DOHH2 (cell line): ENCODE results near the gene CDKN2B-AS1.

ENCODE experiments used
- H3F3A ChIP-seq: fragments of 200-600 bp; sonication (generic), shearing (Covaris generic); 2 replicates; pipeline ENCODE4 v1.6.0; 2016; ENCODE audit warnings: antibody characterized with exemption, mild to moderate bottlenecking; ENCODE audit not compliant: control insufficient read depth, insufficient read depth
- H3K27ac ChIP-seq: fragments of 200-600 bp; sonication (generic); 2 replicates; pipeline ENCODE4 v1.5.1; 2014; ENCODE audit warnings: low read depth, mild to moderate bottlenecking, low read length, moderate library complexity
- H3K27me3 ChIP-seq: fragments of 200-600 bp; sonication (generic); 2 replicates; pipeline ENCODE4 v1.6.1; 2014; ENCODE audit warnings: mild to moderate bottlenecking, low read length, mixed read lengths; ENCODE audit not compliant: control insufficient read depth
- H3K36me3 ChIP-seq: fragments of 200-600 bp; sonication (generic); 2 replicates; pipeline ENCODE4 v1.6.1; 2014; ENCODE audit warnings: mild to moderate bottlenecking, low read length, moderate library complexity, mixed read lengths; ENCODE audit not compliant: control insufficient read depth
- H3K4me1 ChIP-seq: fragments of 200-600 bp; sonication (generic); 2 replicates; pipeline ENCODE4 v1.6.1; 2014; ENCODE audit warnings: mild to moderate bottlenecking, low read length, mixed read lengths; ENCODE audit not compliant: control insufficient read depth
- H3K4me2 ChIP-seq: fragments of 200-600 bp; sonication (generic); 2 replicates; pipeline ENCODE4 v1.6.0; 2014; ENCODE audit warnings: mild to moderate bottlenecking, low read length, moderate library complexity
- H3K4me3 ChIP-seq: fragments of 200-600 bp; sonication (generic); 2 replicates; pipeline ENCODE4 v1.5.1; 2014; ENCODE audit warnings: mild to moderate bottlenecking, low read length, mixed read lengths
- H3K79me2 ChIP-seq: fragments of 200-600 bp; sonication (generic); 2 replicates; pipeline ENCODE4 v1.6.1; 2014; ENCODE audit warnings: mild to moderate bottlenecking, low read length, mixed read lengths; ENCODE audit not compliant: control insufficient read depth
- H3K9me2 ChIP-seq: fragments of 200-600 bp; sonication (generic); replicated peaks from 2 replicates; pipeline ENCODE4 v1.6.1; 2014; ENCODE audit warnings: mild to moderate bottlenecking, low read length, mixed read lengths; ENCODE audit not compliant: control insufficient read depth
- H3K9me3 ChIP-seq: fragments of 200-600 bp; sonication (generic); 2 replicates; pipeline ENCODE4 v1.6.1; 2014; ENCODE audit warnings: antibody characterized with exemption, low read length, mixed read lengths; ENCODE audit not compliant: control insufficient read depth, insufficient read depth
- H4K20me1 ChIP-seq: fragments of 200-600 bp; sonication (generic); 2 replicates; pipeline ENCODE4 v1.6.0; 2014; ENCODE audit warnings: low read depth, mild to moderate bottlenecking, antibody characterized with exemption, low read length, moderate library complexity; ENCODE audit not compliant: control insufficient read depth, insufficient read depth
- EZH2phosphoT487 ChIP-seq: fragments of 200-600 bp; sonication (generic); IDR thresholded peaks from 2 replicates; pipeline ENCODE4 v1.6.1; 2017; ENCODE audit warnings: borderline replicate concordance, mild to moderate bottlenecking, antibody characterized with exemption, low read length, moderate library complexity, mixed read lengths
- TF ChIP-seq, protein P1 (sequence below): fragments of 200-600 bp; sonication (generic); IDR thresholded peaks from one replicate; pipeline ENCODE4 v1.5.1; 2014; ENCODE audit warnings: antibody characterized with exemption, mild to moderate bottlenecking, low read depth, low read length; ENCODE audit not compliant: poor library complexity, severe bottlenecking

Gene CDKN2B-AS1

DNA sequence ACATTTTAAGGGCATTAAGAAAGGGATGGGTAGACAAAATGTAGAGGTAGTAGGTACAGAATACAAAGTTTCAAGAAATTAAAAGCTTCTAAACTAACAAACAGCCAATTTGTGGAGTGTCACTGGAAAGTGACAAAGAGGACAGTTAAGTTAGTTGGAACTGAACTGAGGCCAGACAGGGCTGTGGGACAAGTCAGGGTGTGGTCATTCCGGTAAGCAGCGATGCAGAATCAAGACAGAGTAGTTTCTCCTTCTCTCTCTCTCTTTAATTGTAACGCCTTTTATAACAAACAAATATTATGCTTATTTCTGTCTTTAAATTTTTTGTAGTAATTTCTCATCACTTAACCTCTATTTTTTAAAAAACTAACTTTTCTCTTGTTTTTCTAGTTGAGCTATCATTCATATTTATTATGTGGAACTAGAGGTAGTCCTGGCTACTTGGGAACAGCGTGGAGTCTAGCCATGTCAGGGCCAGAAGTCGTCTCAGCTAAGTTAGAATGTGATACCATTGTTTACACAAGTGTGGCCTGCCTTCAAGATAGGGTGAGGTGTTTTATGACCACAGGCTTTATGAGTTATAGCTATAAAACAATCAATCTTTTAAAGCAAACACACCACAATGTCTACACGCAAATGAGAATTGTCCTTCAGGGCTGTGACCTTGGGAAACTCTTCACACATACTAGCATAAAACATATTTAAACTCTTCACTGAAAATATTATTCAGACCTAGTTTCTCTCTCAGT is 129.8 kb downstream of the CDKN2B-AS1 start:
- Histone ChIP-seq H3K9me2 (no peaks in the 10 kb centered on the region), H4K20me1 (no peaks in the 10 kb centered on the region), H3K27me3 (no peaks in the 10 kb centered on the region), H3F3A (no peaks in the 10 kb centered on the region), H3K27ac (no peak overlapping the region), H3K36me3 (no peaks in the 10 kb centered on the region), H3K9me3 (no peaks in the 10 kb centered on the region), H3K79me2 (no peaks in the 10 kb centered on the region), H3K4me1 (no peaks in the 10 kb centered on the region), H3K4me2 (no peak overlapping the region), H3K4me3 (no peak overlapping the region)
- no peak for TF ChIP-seq EZH2phosphoT487
- TF ChIP-seq, protein P1, sequence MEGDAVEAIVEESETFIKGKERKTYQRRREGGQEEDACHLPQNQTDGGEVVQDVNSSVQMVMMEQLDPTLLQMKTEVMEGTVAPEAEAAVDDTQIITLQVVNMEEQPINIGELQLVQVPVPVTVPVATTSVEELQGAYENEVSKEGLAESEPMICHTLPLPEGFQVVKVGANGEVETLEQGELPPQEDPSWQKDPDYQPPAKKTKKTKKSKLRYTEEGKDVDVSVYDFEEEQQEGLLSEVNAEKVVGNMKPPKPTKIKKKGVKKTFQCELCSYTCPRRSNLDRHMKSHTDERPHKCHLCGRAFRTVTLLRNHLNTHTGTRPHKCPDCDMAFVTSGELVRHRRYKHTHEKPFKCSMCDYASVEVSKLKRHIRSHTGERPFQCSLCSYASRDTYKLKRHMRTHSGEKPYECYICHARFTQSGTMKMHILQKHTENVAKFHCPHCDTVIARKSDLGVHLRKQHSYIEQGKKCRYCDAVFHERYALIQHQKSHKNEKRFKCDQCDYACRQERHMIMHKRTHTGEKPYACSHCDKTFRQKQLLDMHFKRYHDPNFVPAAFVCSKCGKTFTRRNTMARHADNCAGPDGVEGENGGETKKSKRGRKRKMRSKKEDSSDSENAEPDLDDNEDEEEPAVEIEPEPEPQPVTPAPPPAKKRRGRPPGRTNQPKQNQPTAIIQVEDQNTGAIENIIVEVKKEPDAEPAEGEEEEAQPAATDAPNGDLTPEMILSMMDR: no peak

GRCh38 chr9:22129133-22129532 is 134.5 kb downstream of the CDKN2B-AS1 start:
- no peaks in the 10 kb centered on the region for H3K9me3 ChIP-seq
- no peak overlapping the region for H3K4me3 ChIP-seq
- no peaks in the 10 kb centered on the region for H3K4me1 ChIP-seq
- TF ChIP-seq EZH2phosphoT487: no peak
- TF ChIP-seq, protein P1: no peak
- no peak overlapping the region for H3K27ac ChIP-seq
- no peaks in the 10 kb centered on the region for H3K27me3 ChIP-seq
- no peaks in the 10 kb centered on the region for H4K20me1 ChIP-seq
- H3K4me2 ChIP-seq: no peak overlapping the region
- H3K9me2 ChIP-seq: no peaks in the 10 kb centered on the region
- H3K79me2 ChIP-seq: no peaks in the 10 kb centered on the region
- H3F3A ChIP-seq: no peaks in the 10 kb centered on the region
- H3K36me3 ChIP-seq: no peaks in the 10 kb centered on the region

DNA sequence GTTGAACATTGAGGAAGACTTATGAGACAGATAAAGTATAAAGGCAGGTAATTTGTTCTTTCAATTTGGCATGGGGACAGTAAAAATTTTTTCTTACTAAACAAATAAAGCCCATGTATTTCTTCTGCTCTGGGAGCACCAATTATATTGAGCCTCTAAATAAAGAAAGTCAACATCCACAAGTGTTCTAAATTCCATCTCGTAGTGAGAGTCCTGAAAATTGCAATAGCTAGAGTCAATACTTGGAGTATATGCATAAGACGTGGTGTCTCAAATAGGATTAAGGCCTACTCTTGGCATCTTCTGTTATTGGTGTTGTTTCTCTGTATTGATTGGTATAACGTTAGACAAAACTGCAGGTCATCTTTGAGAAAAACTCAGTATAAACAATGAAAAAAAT is 135.0 kb downstream of the CDKN2B-AS1 start:
- Histone ChIP-seq H3K27ac (no peak overlapping the region), H3K9me2 (no peaks in the 10 kb centered on the region), H3K4me2 (no peak overlapping the region), H4K20me1 (no peaks in the 10 kb centered on the region), H3K27me3 (no peaks in the 10 kb centered on the region), H3K36me3 (no peaks in the 10 kb centered on the region), H3K4me1 (no peaks in the 10 kb centered on the region), H3F3A (no peaks in the 10 kb centered on the region), H3K79me2 (no peaks in the 10 kb centered on the region), H3K9me3 (no peaks in the 10 kb centered on the region), H3K4me3 (no peak overlapping the region)
- no peak for TF ChIP-seq EZH2phosphoT487
- TF ChIP-seq, protein P1: no peak
